Measurements from ENCODE around the gene ARID4B.

Gene ARID4B

DNA sequence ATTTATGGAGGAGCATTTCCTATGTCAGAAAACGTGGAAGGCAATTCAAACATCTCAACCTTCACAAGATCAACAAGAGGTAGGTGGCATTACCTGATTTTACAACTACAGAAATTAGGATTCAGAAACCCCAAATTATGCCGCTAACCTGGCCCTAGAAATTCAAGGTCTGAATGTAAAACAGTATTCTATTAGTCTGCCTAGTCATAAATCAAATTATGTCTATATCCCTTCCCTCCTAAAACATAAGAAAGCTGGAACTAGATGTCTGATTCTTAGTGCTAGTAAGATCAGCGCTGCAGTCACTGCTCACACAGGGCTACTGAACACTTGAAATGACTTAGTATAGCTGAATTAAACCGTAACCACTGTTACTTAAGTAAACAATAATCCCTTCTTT is 200.8 kb downstream of the ARID4B start:
- TF ChIP-seq, protein P1, sequence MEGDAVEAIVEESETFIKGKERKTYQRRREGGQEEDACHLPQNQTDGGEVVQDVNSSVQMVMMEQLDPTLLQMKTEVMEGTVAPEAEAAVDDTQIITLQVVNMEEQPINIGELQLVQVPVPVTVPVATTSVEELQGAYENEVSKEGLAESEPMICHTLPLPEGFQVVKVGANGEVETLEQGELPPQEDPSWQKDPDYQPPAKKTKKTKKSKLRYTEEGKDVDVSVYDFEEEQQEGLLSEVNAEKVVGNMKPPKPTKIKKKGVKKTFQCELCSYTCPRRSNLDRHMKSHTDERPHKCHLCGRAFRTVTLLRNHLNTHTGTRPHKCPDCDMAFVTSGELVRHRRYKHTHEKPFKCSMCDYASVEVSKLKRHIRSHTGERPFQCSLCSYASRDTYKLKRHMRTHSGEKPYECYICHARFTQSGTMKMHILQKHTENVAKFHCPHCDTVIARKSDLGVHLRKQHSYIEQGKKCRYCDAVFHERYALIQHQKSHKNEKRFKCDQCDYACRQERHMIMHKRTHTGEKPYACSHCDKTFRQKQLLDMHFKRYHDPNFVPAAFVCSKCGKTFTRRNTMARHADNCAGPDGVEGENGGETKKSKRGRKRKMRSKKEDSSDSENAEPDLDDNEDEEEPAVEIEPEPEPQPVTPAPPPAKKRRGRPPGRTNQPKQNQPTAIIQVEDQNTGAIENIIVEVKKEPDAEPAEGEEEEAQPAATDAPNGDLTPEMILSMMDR (IDR thresholded peaks at IDR 0.05; ENCODE audit: control insufficient read depth, insufficient read depth, low read depth, low read length, missing control alignments): no peak
- peak overlapping the region; percentile 68 for H3K4me3 ChIP-seq (ENCODE audit: control insufficient read depth, low read depth, low read length)
- DNase-seq (ENCODE audit: low read depth): no peak

DNA sequence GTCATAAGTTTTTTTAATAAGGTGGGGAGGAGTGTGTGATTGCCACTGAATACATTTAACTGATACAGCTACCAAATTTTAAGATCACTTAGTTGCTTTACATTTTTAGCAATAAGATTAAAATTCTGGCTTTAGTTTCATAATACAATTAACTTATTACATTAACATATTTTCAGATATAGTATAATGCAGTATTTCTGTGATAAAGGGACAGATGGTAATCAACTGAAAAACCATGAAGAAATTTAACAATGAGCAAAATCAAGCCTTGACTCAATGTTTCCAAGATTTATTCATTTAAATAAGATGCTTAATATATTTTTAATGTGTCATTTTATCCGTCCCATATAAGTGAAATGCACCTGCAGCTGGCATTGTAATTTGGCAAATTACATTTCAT is 203.3 kb downstream of the ARID4B start:
- no peak for DNase-seq (ENCODE audit: low read depth)
- TF ChIP-seq, protein P1 (IDR thresholded peaks at IDR 0.05; ENCODE audit: control insufficient read depth, insufficient read depth, low read depth, low read length, missing control alignments): no peak
- H3K4me3 ChIP-seq (ENCODE audit: control insufficient read depth, low read depth, low read length): no peak overlapping the region

DNA sequence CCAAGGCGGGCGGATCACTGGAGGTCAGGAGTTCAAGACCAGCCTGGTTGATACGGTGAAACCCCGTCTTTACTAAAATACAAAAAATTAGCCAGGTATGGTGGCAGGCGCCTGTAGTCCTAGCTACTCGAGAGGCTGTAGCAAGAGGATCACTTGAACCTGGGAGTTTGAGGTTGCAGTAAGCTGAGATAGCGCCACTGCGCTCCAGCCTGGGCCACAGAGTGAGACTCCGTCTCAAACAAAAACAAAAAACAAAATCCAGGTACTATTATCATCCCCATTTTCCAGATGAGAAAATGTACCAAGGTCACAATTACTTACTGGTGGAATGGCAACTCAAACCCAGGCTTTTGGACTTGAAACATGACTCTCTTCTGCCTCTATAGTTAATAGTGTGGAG is 203.9 kb downstream of the ARID4B start:
- H3K4me3 ChIP-seq (ENCODE audit: control insufficient read depth, low read depth, low read length): no peak overlapping the region
- no peak for DNase-seq (ENCODE audit: low read depth)

DNA sequence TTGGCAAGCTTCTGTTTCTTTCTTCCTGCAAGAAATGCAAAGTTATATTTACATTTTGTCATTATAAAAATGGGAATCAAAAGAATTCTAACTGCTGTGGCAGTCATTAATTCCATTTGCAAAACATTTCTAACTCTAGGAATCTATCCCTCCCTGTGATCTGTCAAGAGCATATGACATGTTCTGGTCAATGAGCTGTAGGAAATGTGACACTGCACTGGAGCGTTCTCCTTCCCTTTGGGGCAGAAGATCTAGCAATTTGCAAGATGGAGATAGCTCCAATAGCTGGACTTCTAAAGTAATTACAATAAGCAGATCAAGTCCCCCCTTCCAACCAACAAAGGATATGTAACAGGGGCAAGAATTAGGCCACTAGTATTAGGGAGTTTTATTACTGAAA is 205.6 kb downstream of the ARID4B start:
- DNase-seq (ENCODE audit: low read depth): no peak
- TF ChIP-seq, protein P1 (IDR thresholded peaks at IDR 0.05; ENCODE audit: control insufficient read depth, insufficient read depth, low read depth, low read length, missing control alignments): no peak
- no peak overlapping the region for H3K4me3 ChIP-seq (ENCODE audit: control insufficient read depth, low read depth, low read length)

More for the DNA sequence above, 203.9 kb downstream of the ARID4B start:
- TF ChIP-seq, protein P1 (IDR thresholded peaks at IDR 0.05; ENCODE audit: control insufficient read depth, insufficient read depth, low read depth, low read length, missing control alignments): no peak
